Measurements from ENCODE around the gene ARPC1A.
"Not testable (repeated sequence)": the region's sequence is repeated elsewhere in the genome, so short reads cannot be mapped to it uniquely, and the experiment has no call there.

Gene ARPC1A
- 3.0 to 4.8 (median 3.9) reads per million in 3 donors for total RNA-seq

DNA sequence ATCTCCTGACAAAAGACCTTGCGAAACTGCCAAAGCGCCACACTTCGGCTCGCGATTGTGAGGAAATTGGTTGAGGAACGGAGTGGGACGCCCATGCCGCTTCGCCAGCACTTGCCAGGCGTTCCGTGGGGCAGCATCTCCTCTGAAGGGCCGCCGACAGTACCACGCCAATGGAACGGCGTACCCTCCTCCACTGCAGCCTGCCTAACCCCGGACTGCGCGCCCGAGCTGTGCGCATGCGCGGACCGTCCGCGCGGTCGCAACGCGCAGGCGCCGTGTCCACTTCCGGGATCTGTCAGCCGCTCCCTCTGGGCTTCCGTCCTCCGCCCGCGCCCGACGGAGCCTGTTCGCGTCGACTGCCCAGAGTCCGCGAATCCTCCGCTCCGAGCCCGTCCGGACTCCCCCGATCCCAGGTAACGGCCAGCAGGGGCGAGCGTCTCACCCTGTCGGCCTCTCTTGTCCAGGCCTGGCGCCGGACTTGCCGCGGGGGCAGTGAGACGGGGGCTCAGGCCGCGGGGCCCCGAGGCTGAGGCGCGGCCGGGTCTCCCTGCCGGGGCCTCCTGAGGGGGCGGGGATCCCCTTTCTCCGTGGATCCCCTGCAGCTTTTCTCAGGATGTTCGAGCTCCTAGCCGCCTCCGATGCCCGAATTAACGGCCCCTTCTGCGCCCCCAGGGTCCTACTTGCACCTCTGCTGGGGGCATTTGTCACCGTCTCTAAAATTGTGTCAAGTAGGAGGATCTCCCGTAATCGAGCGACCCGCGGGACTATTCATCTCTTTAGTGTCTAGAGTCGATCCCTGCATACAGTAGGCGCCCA is at the start of gene ARPC1A:
Gene ARPC1A (plus strand): TSS at position 307 of the 816 bp plus-strand sequence. CDS start 7,456 bp downstream, outside the sequence.
- Histone ChIP-seq H3K9me3 (ENCODE audit: control insufficient read depth, low read length) (no peaks in the 10 kb centered on the region), H3K4me3 (ENCODE audit: insufficient read depth, low read depth, low read length, poor library complexity, severe bottlenecking) (peak within 1 kb of the TSS; percentile 82), H3K27me3 (replicated peaks; ENCODE audit: control insufficient read depth, insufficient read depth, low read length, poor library complexity, severe bottlenecking) (no peaks in the 10 kb centered on the region), H3K4me1 (ENCODE audit: control insufficient read depth, insufficient read depth, low read length, poor library complexity, severe bottlenecking) (peaks cover 20% of the 10 kb centered on the region), H3K36me3 (ENCODE audit: control insufficient read depth, insufficient read depth, low read length) (no peaks in the 10 kb centered on the region), H3K27ac (ENCODE audit: insufficient read depth, low read length, poor library complexity, severe bottlenecking) (peak within 1 kb of the TSS; percentile 92)
- DNase-seq, result peak; percentile 85

- Histone ChIP-seq H3K4me1 (ENCODE audit: control insufficient read depth, insufficient read depth, low read length, poor library complexity, severe bottlenecking) (peaks cover 4% of the 10 kb centered on the region), H3K27me3 (replicated peaks; ENCODE audit: control insufficient read depth, insufficient read depth, low read length, poor library complexity, severe bottlenecking) (no peaks in the 10 kb centered on the region), H3K4me3 (ENCODE audit: insufficient read depth, low read depth, low read length, poor library complexity, severe bottlenecking) (no peak overlapping the region), H3K27ac (ENCODE audit: insufficient read depth, low read length, poor library complexity, severe bottlenecking) (no peak overlapping the region), H3K36me3 (ENCODE audit: control insufficient read depth, insufficient read depth, low read length) (no peaks in the 10 kb centered on the region), H3K9me3 (ENCODE audit: control insufficient read depth, low read length) (no peaks in the 10 kb centered on the region)
- DNase-seq, result no peak
Measured at GRCh38 chr7:99278180-99278579, 47.5 kb upstream of the ARPC1A start.

GRCh38 chr7:99284165-99284564 is 41.5 kb upstream of the ARPC1A start:
- not testable (repeated sequence) for H3K36me3 ChIP-seq (ENCODE audit: control insufficient read depth, insufficient read depth, low read length); H3K9me3 ChIP-seq (ENCODE audit: control insufficient read depth, low read length); DNase-seq; H3K4me1 ChIP-seq (ENCODE audit: control insufficient read depth, insufficient read depth, low read length, poor library complexity, severe bottlenecking); H3K4me3 ChIP-seq (ENCODE audit: insufficient read depth, low read depth, low read length, poor library complexity, severe bottlenecking); H3K27ac ChIP-seq (ENCODE audit: insufficient read depth, low read length, poor library complexity, severe bottlenecking); H3K27me3 ChIP-seq (replicated peaks; ENCODE audit: control insufficient read depth, insufficient read depth, low read length, poor library complexity, severe bottlenecking)

- no peaks in the 10 kb centered on the region for H3K36me3 ChIP-seq (ENCODE audit: control insufficient read depth, insufficient read depth, low read length)
- H3K4me3 ChIP-seq (ENCODE audit: insufficient read depth, low read depth, low read length, poor library complexity, severe bottlenecking), result no peak overlapping the region
- H3K27ac ChIP-seq (ENCODE audit: insufficient read depth, low read length, poor library complexity, severe bottlenecking), result no peak overlapping the region
- no peak for DNase-seq
- no peaks in the 10 kb centered on the region for H3K4me1 ChIP-seq (ENCODE audit: control insufficient read depth, insufficient read depth, low read length, poor library complexity, severe bottlenecking)
- H3K9me3 ChIP-seq (ENCODE audit: control insufficient read depth, low read length), result no peaks in the 10 kb centered on the region
- H3K27me3 ChIP-seq (replicated peaks; ENCODE audit: control insufficient read depth, insufficient read depth, low read length, poor library complexity, severe bottlenecking), result no peaks in the 10 kb centered on the region
Measured at GRCh38 chr7:99287779-99288534, 37.7 kb upstream of the ARPC1A start.

DNA sequence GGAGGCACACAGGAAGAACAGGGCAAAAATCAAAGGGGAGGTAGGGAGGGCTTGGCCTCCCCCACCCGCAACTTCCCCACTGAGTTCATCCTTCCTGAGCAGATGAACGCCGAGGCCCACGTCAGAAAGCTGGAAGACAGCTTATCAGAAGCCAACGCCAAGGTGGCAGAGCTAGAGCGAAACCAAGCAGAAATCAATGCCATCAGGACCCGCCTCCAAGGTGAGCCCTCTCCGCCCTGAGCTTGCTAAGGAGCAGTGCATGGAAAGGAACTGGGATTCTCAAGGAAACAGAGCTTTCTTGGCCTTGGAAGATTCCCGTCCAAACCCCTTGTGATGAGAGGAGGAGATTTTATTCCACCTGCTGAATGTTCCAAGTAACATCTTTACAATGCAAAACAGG is 36.5 kb upstream of the ARPC1A start:
- no peak overlapping the region for H3K27ac ChIP-seq (ENCODE audit: insufficient read depth, low read length, poor library complexity, severe bottlenecking)
- H3K4me1 ChIP-seq (ENCODE audit: control insufficient read depth, insufficient read depth, low read length, poor library complexity, severe bottlenecking), result no peaks in the 10 kb centered on the region
- no peak for DNase-seq
- no peaks in the 10 kb centered on the region for H3K9me3 ChIP-seq (ENCODE audit: control insufficient read depth, low read length)
- H3K27me3 ChIP-seq (replicated peaks; ENCODE audit: control insufficient read depth, insufficient read depth, low read length, poor library complexity, severe bottlenecking), result no peaks in the 10 kb centered on the region
- no peaks in the 10 kb centered on the region for H3K36me3 ChIP-seq (ENCODE audit: control insufficient read depth, insufficient read depth, low read length)
- no peak overlapping the region for H3K4me3 ChIP-seq (ENCODE audit: insufficient read depth, low read depth, low read length, poor library complexity, severe bottlenecking)

DNA sequence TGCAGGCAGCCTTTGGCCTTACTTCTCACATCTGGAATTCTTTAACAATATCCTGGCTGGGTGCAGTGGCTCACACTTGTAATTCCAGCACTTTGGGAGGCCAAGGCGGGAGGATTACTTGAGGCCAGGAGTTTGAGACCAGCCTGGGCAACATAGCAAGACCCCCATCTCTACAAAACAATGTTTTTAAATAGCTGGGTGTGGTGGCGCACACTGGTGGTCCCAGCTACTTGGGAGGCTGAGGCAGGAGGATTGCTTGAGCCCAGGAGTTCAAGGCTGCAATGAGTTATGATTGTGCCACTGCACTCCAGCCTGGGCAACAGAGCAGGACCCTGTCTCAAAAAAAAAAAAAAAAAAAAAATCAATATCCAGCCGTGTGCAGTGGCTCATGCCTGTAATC is 35.5 kb upstream of the ARPC1A start:
- H3K36me3 ChIP-seq (ENCODE audit: control insufficient read depth, insufficient read depth, low read length); H3K4me3 ChIP-seq (ENCODE audit: insufficient read depth, low read depth, low read length, poor library complexity, severe bottlenecking); H3K27me3 ChIP-seq (replicated peaks; ENCODE audit: control insufficient read depth, insufficient read depth, low read length, poor library complexity, severe bottlenecking); H3K9me3 ChIP-seq (ENCODE audit: control insufficient read depth, low read length); H3K4me1 ChIP-seq (ENCODE audit: control insufficient read depth, insufficient read depth, low read length, poor library complexity, severe bottlenecking); DNase-seq; H3K27ac ChIP-seq (ENCODE audit: insufficient read depth, low read length, poor library complexity, severe bottlenecking): not testable (repeated sequence)

DNA sequence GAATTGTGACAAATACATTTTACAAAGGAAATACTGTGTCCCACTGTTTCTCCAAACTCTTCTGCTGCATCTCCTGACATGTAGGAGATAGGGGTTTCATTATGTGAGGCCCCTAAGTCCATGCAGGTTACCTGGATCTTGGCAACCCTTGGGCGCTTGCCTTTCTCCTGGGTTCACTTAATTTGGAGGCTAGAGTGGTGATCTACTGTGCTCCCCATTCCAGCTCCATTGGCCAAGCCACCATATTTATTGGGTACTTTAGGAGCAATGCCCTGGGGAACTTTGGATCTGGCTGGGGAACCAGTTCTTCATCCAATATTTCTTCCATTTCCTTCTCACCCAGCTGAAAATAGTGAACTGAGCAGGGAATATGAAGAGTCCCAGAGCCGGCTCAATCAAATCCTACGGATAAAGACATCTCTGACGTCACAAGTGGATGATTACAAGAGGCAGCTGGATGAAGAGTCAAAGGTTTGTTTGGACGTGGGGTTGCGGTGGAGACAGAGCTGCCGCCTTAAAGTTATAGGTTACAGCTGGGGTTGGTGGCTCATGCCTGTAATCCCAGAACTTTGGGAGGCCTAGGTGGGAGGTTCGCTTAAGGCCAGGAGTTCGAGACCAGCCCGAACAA is 34.6 kb upstream of the ARPC1A start:
- Histone ChIP-seq H3K36me3 (ENCODE audit: control insufficient read depth, insufficient read depth, low read length) (no peaks in the 10 kb centered on the region), H3K4me1 (ENCODE audit: control insufficient read depth, insufficient read depth, low read length, poor library complexity, severe bottlenecking) (no peaks in the 10 kb centered on the region), H3K9me3 (ENCODE audit: control insufficient read depth, low read length) (no peaks in the 10 kb centered on the region), H3K27ac (ENCODE audit: insufficient read depth, low read length, poor library complexity, severe bottlenecking) (no peak overlapping the region), H3K27me3 (replicated peaks; ENCODE audit: control insufficient read depth, insufficient read depth, low read length, poor library complexity, severe bottlenecking) (no peaks in the 10 kb centered on the region), H3K4me3 (ENCODE audit: insufficient read depth, low read depth, low read length, poor library complexity, severe bottlenecking) (no peak overlapping the region)
- DNase-seq, result no peak

GRCh38 chr7:99292127-99292526 is 33.6 kb upstream of the ARPC1A start:
- no peaks in the 10 kb centered on the region for H3K4me1 ChIP-seq (ENCODE audit: control insufficient read depth, insufficient read depth, low read length, poor library complexity, severe bottlenecking)
- H3K4me3 ChIP-seq (ENCODE audit: insufficient read depth, low read depth, low read length, poor library complexity, severe bottlenecking), result no peak overlapping the region
- no peaks in the 10 kb centered on the region for H3K36me3 ChIP-seq (ENCODE audit: control insufficient read depth, insufficient read depth, low read length)
- H3K9me3 ChIP-seq (ENCODE audit: control insufficient read depth, low read length), result no peaks in the 10 kb centered on the region
- H3K27me3 ChIP-seq (replicated peaks; ENCODE audit: control insufficient read depth, insufficient read depth, low read length, poor library complexity, severe bottlenecking), result no peaks in the 10 kb centered on the region
- no peak for DNase-seq
- H3K27ac ChIP-seq (ENCODE audit: insufficient read depth, low read length, poor library complexity, severe bottlenecking), result no peak overlapping the region

GRCh38 chr7:99293167-99293566 is 32.5 kb upstream of the ARPC1A start:
- Histone ChIP-seq H3K27ac (ENCODE audit: insufficient read depth, low read length, poor library complexity, severe bottlenecking) (no peak overlapping the region), H3K36me3 (ENCODE audit: control insufficient read depth, insufficient read depth, low read length) (no peaks in the 10 kb centered on the region), H3K4me1 (ENCODE audit: control insufficient read depth, insufficient read depth, low read length, poor library complexity, severe bottlenecking) (no peaks in the 10 kb centered on the region), H3K27me3 (replicated peaks; ENCODE audit: control insufficient read depth, insufficient read depth, low read length, poor library complexity, severe bottlenecking) (no peaks in the 10 kb centered on the region), H3K9me3 (ENCODE audit: control insufficient read depth, low read length) (no peaks in the 10 kb centered on the region), H3K4me3 (ENCODE audit: insufficient read depth, low read depth, low read length, poor library complexity, severe bottlenecking) (no peak overlapping the region)
- DNase-seq, result no peak

DNA sequence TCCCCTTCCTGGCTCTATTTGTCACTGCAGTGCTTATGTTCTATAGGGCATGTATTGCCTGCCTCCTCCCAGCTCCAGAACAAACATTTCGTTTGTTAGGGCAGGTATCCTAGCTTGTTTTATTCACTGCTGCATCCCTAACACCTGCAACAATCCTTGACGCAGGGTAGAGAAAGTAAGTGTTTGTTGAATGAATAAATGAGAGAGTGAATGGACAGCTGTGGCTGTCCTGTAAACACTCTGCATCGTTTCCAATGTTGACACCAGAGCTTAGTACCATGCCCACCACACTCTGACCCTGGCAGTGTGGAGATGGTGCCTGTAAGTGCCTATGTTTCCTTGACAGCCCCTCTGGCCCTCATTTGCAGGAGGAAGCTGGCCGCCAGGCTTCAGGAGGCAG is 32.0 kb upstream of the ARPC1A start:
- Histone ChIP-seq H3K9me3 (ENCODE audit: control insufficient read depth, low read length) (no peaks in the 10 kb centered on the region), H3K36me3 (ENCODE audit: control insufficient read depth, insufficient read depth, low read length) (no peaks in the 10 kb centered on the region), H3K27me3 (replicated peaks; ENCODE audit: control insufficient read depth, insufficient read depth, low read length, poor library complexity, severe bottlenecking) (no peaks in the 10 kb centered on the region), H3K27ac (ENCODE audit: insufficient read depth, low read length, poor library complexity, severe bottlenecking) (no peak overlapping the region), H3K4me1 (ENCODE audit: control insufficient read depth, insufficient read depth, low read length, poor library complexity, severe bottlenecking) (no peaks in the 10 kb centered on the region), H3K4me3 (ENCODE audit: insufficient read depth, low read depth, low read length, poor library complexity, severe bottlenecking) (no peak overlapping the region)
- no peak for DNase-seq
